ENCODE results near the gene IL22RA1.
A peak's percentile ranks its signal among the peaks of the same experiment; 100 is the strongest.

Gene IL22RA1

GRCh38 chr1:24071941-24072340, 71.0 kb downstream of the IL22RA1 start:
- no peak for DNase-seq (ENCODE audit: low read depth)

GRCh38 chr1:24070821-24071393, 72.0 kb downstream of the IL22RA1 start:
- DNase-seq (ENCODE audit: low read depth), result peak; percentile 54

- DNase-seq (ENCODE audit: low read depth), result no peak
Measured at GRCh38 chr1:24069817-24070216, 73.1 kb downstream of the IL22RA1 start.

Data from T follicular helper cell (primary cell).